GM23248 (cell line): ENCODE measurements around the gene TMEM187. TPM values are rescaled to one million over a fixed set of nuclear protein-coding genes. Genes with fewer than 3 reads are reported as not detected.
"Not testable (repeated sequence)": the region's sequence is repeated elsewhere in the genome, so short reads cannot be mapped to it uniquely, and the experiment has no call there.

ENCODE experiments used
- DNase-seq: peaks from one replicate; pipeline ENCODE4 v3.0.0-alpha.2; 2015
- H2AFZ ChIP-seq: fragments of 200-600 bp; sonication (generic); 2 replicates; pipeline ENCODE4 v1.6.1; 2016; ENCODE audit warnings: antibody characterized with exemption
- H3F3A ChIP-seq: fragments of 200-600 bp; sonication (generic); 2 replicates; pipeline ENCODE4 v1.6.1; 2016; ENCODE audit warnings: mild to moderate bottlenecking, antibody characterized with exemption, mixed run types; ENCODE audit not compliant: insufficient read depth
- H3K27ac ChIP-seq: fragments of 200-600 bp; sonication (generic); 2 replicates; pipeline ENCODE4 v1.5.1; 2016; ENCODE audit warnings: mild to moderate bottlenecking
- H3K27me3 ChIP-seq: fragments of 200-600 bp; sonication (generic); replicated peaks from 2 replicates; pipeline ENCODE4 v1.6.1; 2016; ENCODE audit warnings: mild to moderate bottlenecking; ENCODE audit not compliant: insufficient read depth
- H3K36me3 ChIP-seq: fragments of 200-600 bp; sonication (generic); 2 replicates; pipeline ENCODE4 v1.6.1; 2016; ENCODE audit warnings: low read depth, mild to moderate bottlenecking
- H3K4me1 ChIP-seq: fragments of 200-600 bp; sonication (generic); 2 replicates; pipeline ENCODE4 v1.6.1; 2016; ENCODE audit warnings: mild to moderate bottlenecking; ENCODE audit not compliant: insufficient read depth
- H3K4me2 ChIP-seq: fragments of 200-600 bp; sonication (generic); one replicate; pipeline ENCODE4 v1.6.1; 2016; ENCODE audit warnings: mild to moderate bottlenecking; ENCODE audit not compliant: unreplicated experiment
- H3K4me3 ChIP-seq: fragments of 200-600 bp; sonication (generic); 2 replicates; pipeline ENCODE4 v1.5.1; 2016; ENCODE audit warnings: mild to moderate bottlenecking
- H3K79me2 ChIP-seq: fragments of 200-600 bp; sonication (generic); 2 replicates; pipeline ENCODE4 v1.6.1; 2016; ENCODE audit warnings: mild to moderate bottlenecking; ENCODE audit not compliant: insufficient read depth
- H3K9ac ChIP-seq: fragments of 200-600 bp; sonication (generic); 2 replicates; pipeline ENCODE4 v1.6.1; 2016; ENCODE audit warnings: mild to moderate bottlenecking
- H3K9me2 ChIP-seq: fragments of 200-600 bp; sonication (generic); 2 replicates; pipeline ENCODE4 v1.6.1; 2016; ENCODE audit warnings: mixed run types, mild to moderate bottlenecking, moderate library complexity; ENCODE audit not compliant: insufficient read depth
- H3K9me3 ChIP-seq: fragments of 200-600 bp; sonication (generic); one replicate; pipeline ENCODE4 v1.6.1; 2017; ENCODE audit warnings: low read depth
- H4K20me1 ChIP-seq: fragments of 200-600 bp; sonication (generic); 2 replicates; pipeline ENCODE4 v1.6.0; 2016; ENCODE audit not compliant: insufficient read depth
- EZH2 ChIP-seq: fragments of 200-600 bp; sonication (generic); IDR thresholded peaks from 2 replicates; pipeline ENCODE4 v1.6.1; 2018; ENCODE audit warnings: antibody characterized with exemption, mild to moderate bottlenecking; ENCODE audit not compliant: insufficient read depth, poor library complexity, severe bottlenecking
- EZH2phosphoT487 ChIP-seq: fragments of 200-600 bp; sonication (generic); IDR thresholded peaks from 2 replicates; pipeline ENCODE4 v1.6.1; 2018; ENCODE audit warnings: antibody characterized with exemption, moderate library complexity, mild to moderate bottlenecking, low read depth; ENCODE audit not compliant: insufficient read depth
- WGBS, 2 experiments: methylation state at CpG; one replicate each; pipeline ENCODE4 v1.1.6; 2015 to 2017; ENCODE audit warnings: low lambda C conversion rate in 2 of 2, low coverage in 1 of 2; ENCODE audit errors: missing lambda C conversion rate in 2 of 2; 5-methylcytosine and 5-hydroxymethylcytosine counted together
- in situ Hi-C: fragments of 300-500 bp; cut with MboI; formaldehyde crosslinking; loops from 2 replicates; pipeline ENCODE4 v1.15.0; 2020
- polyA plus RNA-seq: library from polyadenylated mRNA; unstranded; fragments of >200 nt; fragmentation: Nextera tagmentation; extraction: Ambion mirVana; gene quantifications from 2 replicates; pipeline ENCODE4 v1.2.1, GENCODE V29; 2016
- total RNA-seq: library from RNA; depleted of rRNA; stranded (reverse); fragments of >200 nt; shearing (Covaris generic); gene quantifications from 2 replicates; pipeline ENCODE4 v1.2.3, GENCODE V29; 2014

The TMEM187 gene
- total and polyA plus RNA-seq, 2 experiments from 2014 or later = 7.6 to 8.5 TPM

DNA sequence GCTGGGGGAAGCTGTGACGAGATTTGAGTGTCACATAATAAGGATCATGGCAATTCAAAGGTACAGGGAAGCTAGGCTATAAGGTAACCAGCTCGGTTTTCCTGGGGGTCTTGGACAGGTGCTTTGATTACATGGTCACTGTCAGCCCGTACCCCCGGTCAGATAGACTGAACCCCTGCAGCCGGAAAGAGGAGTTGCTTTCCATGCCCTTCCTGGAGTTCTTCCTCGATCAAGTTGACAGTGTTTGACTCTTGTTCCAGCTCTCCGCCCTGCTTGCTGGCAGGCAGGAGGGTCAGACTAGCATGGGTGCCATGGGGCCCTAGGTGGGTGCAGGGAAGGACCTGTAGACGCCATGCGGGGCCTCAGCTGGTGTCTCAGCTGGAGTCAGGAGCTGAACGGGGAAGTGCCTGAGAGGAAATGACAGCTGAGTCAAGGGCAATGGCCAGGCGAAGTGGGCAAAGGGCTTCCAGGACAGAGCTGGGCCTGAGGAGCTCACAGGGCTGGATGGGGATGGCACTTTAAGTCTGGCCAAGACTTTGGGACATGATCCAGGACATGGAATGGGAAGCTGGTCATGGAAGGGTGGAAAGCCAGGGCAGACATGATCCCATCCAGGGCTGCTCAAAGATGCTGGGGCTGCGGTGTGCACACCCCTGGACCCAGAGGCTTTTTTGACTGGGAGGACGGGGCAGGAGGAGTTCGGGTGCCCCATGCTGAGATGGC lies 1.6 kb downstream of the TMEM187 start:
- H3K9me3 ChIP-seq = no peaks in the 10 kb centered on the region
- peak overlapping the region; percentile 96 for H3K4me3 ChIP-seq
- TF ChIP-seq EZH2phosphoT487 (no peak), EZH2 (no peak)
- H4K20me1 ChIP-seq = no peaks in the 10 kb centered on the region
- no peaks in the 10 kb centered on the region for H3K9me2 ChIP-seq
- peak overlapping the region; percentile 88 for H3K4me2 ChIP-seq
- H3F3A ChIP-seq = peaks cover 13% of the 10 kb centered on the region; the same call in 1 of the 2 replicates
- peak overlapping the region; percentile 100 for H3K9ac ChIP-seq
- H3K36me3 ChIP-seq = no peaks in the 10 kb centered on the region
- H3K4me1 ChIP-seq = peaks cover 8% of the 10 kb centered on the region
- H3K27me3 ChIP-seq = no peaks in the 10 kb centered on the region
- DNase-seq = peak; percentile 20
- peak overlapping the region; percentile 33; the same call in 1 of the 2 replicates for H2AFZ ChIP-seq
- in situ Hi-C loops = no loop called here
- peak overlapping the region; percentile 100 for H3K27ac ChIP-seq
- 51 to 54% methylated on average over 12 of the region's 14 CpGs for WGBS, 2 experiments
- peaks cover 42% of the 10 kb centered on the region for H3K79me2 ChIP-seq

DNA sequence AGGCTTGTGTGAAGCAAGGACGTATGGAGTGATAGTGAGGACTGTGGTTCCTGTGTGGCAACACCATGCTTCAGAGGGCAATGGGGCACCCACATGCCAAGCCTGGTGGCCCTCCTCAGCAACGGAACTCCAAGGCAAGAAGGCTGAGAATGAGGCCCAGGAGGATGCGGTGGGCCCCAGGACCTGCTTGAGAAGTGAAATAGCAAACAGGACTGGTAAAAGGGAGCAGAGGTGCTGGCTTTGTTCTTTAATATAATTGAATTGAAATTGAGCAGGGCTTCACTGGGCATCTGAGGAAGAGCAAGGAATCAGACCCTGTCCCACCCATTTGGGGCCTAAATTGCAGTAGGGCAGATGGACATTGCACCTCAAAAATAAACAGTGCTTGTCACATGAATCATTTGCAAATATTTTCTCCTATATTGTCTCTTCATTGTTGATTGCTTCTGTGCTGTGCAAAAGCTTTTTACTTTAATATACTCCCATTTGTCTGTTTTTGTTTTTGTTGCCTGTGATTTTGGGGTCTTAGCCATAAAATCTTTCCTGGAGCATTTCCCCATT lies 2.3 kb downstream of the TMEM187 start:
- WGBS, 2 experiments = 80 to 100% methylated on average over 2 to 3 of the region's 3 CpGs
- TF ChIP-seq EZH2 (no peak), EZH2phosphoT487 (no peak)
- H4K20me1 ChIP-seq = no peaks in the 10 kb centered on the region

GRCh38 chrX:153980394-153980793 lies 7.8 kb downstream of the TMEM187 start:
- H3F3A ChIP-seq, H4K20me1 ChIP-seq, H3K4me3 ChIP-seq, H3K27me3 ChIP-seq, H3K9me2 ChIP-seq, H3K9me3 ChIP-seq, H3K4me2 ChIP-seq, DNase-seq, H3K4me1 ChIP-seq, H3K36me3 ChIP-seq, in situ Hi-C loops, H2AFZ ChIP-seq, H3K9ac ChIP-seq, H3K27ac ChIP-seq: not testable (repeated sequence)
- 82 to 87% methylated on average over 8 of the region's 10 CpGs for WGBS, 2 experiments
- peaks cover 13% of the 10 kb centered on the region; the same call in 1 of the 2 replicates for H3K79me2 ChIP-seq

More for the DNA sequence above, 2.3 kb downstream of the TMEM187 start:
- no peak overlapping the region for H2AFZ ChIP-seq
- H3K9me2 ChIP-seq = no peaks in the 10 kb centered on the region
- H3K9me3 ChIP-seq = no peaks in the 10 kb centered on the region
- H3K9ac ChIP-seq = no peak overlapping the region
- no peak overlapping the region for H3K4me3 ChIP-seq
- H3K4me2 ChIP-seq = no peak overlapping the region
- H3K27ac ChIP-seq = no peak overlapping the region
- peaks cover 8% of the 10 kb centered on the region for H3K4me1 ChIP-seq
- H3K36me3 ChIP-seq = no peaks in the 10 kb centered on the region
- no peaks in the 10 kb centered on the region for H3K27me3 ChIP-seq
- peaks cover 9% of the 10 kb centered on the region; the same call in 1 of the 2 replicates for H3F3A ChIP-seq
- DNase-seq = no peak
- H3K79me2 ChIP-seq = peaks cover 36% of the 10 kb centered on the region
- in situ Hi-C loops = no loop called here

DNA sequence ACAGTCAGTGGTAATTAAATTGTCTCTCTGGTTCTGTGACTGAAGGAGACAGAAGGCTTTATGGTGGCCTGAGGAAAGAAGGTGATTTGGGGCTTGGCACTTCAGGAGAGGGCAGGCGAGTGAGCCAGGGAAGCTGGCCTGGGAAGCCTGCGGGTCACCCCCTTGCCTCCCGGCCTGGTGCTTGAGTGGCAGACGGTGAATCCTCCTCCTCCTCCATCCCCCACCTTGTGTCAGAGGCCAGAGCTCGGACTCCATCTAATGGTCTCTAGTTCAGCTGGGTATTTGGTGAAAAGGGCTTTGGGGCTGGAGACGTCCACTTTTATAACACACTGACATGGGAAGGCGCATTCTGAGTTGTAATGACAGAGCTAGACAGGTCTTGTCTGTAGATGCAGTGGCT lies 8.7 kb downstream of the TMEM187 start:
- H4K20me1 ChIP-seq = no peaks in the 10 kb centered on the region
- TF ChIP-seq EZH2 = no peak
- TF ChIP-seq EZH2phosphoT487 = no peak
- no peaks in the 10 kb centered on the region for H3K9me3 ChIP-seq
- H3K9ac ChIP-seq = no peak overlapping the region
- H3K36me3 ChIP-seq = no peaks in the 10 kb centered on the region
- WGBS, 2 experiments = 89 to 93% methylated on average over 4 to 7 of the region's 7 CpGs
- H3K4me3 ChIP-seq = no peak overlapping the region
- no peaks in the 10 kb centered on the region for H3K27me3 ChIP-seq
- H3K4me1 ChIP-seq = no peaks in the 10 kb centered on the region
- no peak for DNase-seq
- H3K27ac ChIP-seq = no peak overlapping the region
- H2AFZ ChIP-seq = no peak overlapping the region
- in situ Hi-C loops = no loop called here
- no peak overlapping the region for H3K4me2 ChIP-seq
- H3F3A ChIP-seq = no peaks in the 10 kb centered on the region
- peaks cover 7% of the 10 kb centered on the region; the same call in 1 of the 2 replicates for H3K79me2 ChIP-seq
- H3K9me2 ChIP-seq = no peaks in the 10 kb centered on the region
